Kasumi-1 (cell line): ENCODE data around the gene TCF19.
"Not testable (repeated sequence)": the region's sequence is repeated elsewhere in the genome, so short reads cannot be mapped to it uniquely, and the experiment has no call there.

Source experiments
- DNase-seq, 2 experiments: peaks; one replicate each; lab custom pipeline; 2025; lab: John Stamatoyannopoulos, UW

The TCF19 gene

GRCh38 chr6:31161216-31162126 lies 3.1 kb downstream of the TCF19 start:
- no peak for DNase-seq

GRCh38 chr6:31162463-31163165 lies 4.2 kb downstream of the TCF19 start:
- DNase-seq = no peak

GRCh38 chr6:31163922-31164321 lies 5.5 kb downstream of the TCF19 start:
- DNase-seq = no peak

GRCh38 chr6:31164475-31165063 lies 6.2 kb downstream of the TCF19 start:
- DNase-seq = not testable (repeated sequence)

- DNase-seq = not testable (repeated sequence)
Measured at GRCh38 chr6:31165064-31165832, 6.9 kb downstream of the TCF19 start.

- DNase-seq = no peak
Measured at GRCh38 chr6:31165986-31166385, 7.6 kb downstream of the TCF19 start.

- DNase-seq = no peak
Measured at GRCh38 chr6:31168606-31169005, 10.2 kb downstream of the TCF19 start.

- DNase-seq = no peak
Measured at GRCh38 chr6:31169123-31169857, 10.9 kb downstream of the TCF19 start.

- DNase-seq = not testable (repeated sequence)
Measured at GRCh38 chr6:31169858-31170599, 11.6 kb downstream of the TCF19 start.

- DNase-seq = no peak
Measured at GRCh38 chr6:31170600-31170881, 12.2 kb downstream of the TCF19 start, which contains the start of gene POU5F1. Gene POU5F1, minus strand, starts transcription at chr6:31170682. Its CDS starts 62 bp downstream, at chr6:31170620.

- DNase-seq = no peak
Measured at GRCh38 chr6:31170987-31171671, 12.7 kb downstream of the TCF19 start.

GRCh38 chr6:31171931-31172905 lies 13.8 kb downstream of the TCF19 start:
- DNase-seq = no peak

GRCh38 chr6:31172973-31173384 lies 14.6 kb downstream of the TCF19 start:
- DNase-seq = no peak

- no peak for DNase-seq
Measured at GRCh38 chr6:31173406-31173805, 15.0 kb downstream of the TCF19 start.

GRCh38 chr6:31174378-31174777 lies 16.0 kb downstream of the TCF19 start:
- DNase-seq = no peak

- no peak for DNase-seq
Measured at GRCh38 chr6:31175971-31176370, 17.6 kb downstream of the TCF19 start.

GRCh38 chr6:31178143-31179041 lies 20.0 kb downstream of the TCF19 start:
- no peak for DNase-seq

- no peak for DNase-seq
Measured at GRCh38 chr6:31179042-31179386, 20.6 kb downstream of the TCF19 start.
